HuH-7 (cell line): Measurements from ENCODE around the gene MYO1C.
"Not testable (repeated sequence)": the region's sequence is repeated elsewhere in the genome, so short reads cannot be mapped to it uniquely, and the experiment has no call there.

Source experiments
- DNase-seq: peaks from one replicate; pipeline ENCODE4 v3.0.0; 2011; ENCODE audit warnings: low spot score

The MYO1C gene, protein sequence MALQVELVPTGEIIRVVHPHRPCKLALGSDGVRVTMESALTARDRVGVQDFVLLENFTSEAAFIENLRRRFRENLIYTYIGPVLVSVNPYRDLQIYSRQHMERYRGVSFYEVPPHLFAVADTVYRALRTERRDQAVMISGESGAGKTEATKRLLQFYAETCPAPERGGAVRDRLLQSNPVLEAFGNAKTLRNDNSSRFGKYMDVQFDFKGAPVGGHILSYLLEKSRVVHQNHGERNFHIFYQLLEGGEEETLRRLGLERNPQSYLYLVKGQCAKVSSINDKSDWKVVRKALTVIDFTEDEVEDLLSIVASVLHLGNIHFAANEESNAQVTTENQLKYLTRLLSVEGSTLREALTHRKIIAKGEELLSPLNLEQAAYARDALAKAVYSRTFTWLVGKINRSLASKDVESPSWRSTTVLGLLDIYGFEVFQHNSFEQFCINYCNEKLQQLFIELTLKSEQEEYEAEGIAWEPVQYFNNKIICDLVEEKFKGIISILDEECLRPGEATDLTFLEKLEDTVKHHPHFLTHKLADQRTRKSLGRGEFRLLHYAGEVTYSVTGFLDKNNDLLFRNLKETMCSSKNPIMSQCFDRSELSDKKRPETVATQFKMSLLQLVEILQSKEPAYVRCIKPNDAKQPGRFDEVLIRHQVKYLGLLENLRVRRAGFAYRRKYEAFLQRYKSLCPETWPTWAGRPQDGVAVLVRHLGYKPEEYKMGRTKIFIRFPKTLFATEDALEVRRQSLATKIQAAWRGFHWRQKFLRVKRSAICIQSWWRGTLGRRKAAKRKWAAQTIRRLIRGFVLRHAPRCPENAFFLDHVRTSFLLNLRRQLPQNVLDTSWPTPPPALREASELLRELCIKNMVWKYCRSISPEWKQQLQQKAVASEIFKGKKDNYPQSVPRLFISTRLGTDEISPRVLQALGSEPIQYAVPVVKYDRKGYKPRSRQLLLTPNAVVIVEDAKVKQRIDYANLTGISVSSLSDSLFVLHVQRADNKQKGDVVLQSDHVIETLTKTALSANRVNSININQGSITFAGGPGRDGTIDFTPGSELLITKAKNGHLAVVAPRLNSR

DNA sequence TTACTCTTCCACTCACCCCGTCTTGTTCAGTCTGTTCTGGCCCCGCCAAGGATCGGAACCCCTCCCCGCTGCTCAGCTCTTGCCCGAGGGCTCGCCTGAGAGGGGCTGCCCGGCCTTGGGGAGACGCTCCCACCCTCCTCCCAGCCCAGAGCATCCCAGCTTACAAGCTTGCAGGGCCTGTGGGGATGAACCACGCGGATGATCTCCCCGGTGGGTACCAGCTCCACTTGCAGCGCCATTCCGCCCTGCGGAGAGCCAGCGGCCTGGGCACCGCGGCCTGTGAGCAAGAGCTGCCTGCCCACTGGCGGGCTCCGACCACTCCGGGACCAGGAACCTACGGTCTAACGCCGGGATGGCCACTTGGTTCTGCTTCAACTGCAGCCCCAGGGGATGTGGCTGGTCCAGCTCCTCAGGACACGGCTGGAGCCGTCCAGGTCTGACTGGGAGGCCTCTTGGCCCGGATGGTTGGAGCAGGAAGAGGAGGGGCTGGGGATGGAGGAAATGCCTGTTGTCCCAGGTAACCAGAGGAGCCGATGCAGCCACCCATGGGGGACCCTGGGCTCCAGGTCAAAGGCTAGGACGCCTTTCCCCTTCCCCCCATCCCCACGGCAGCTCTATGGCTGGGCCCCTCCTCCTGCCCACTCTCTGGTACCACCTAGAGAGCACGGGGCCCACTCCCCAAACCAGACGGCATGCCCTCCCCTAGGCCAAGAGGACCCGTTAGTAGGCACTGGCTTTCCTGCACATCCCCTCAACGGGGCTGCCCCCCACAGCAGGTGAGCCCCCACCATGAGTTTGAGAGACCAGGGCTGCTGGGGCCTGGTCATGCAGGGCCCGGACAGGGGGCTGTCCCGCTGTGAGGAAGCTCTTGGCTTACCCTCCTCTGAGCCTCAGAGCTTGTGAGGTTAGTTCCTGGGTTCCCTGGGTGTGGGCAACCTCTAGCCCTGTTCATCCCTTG, at the start of gene MYO1C:
Gene MYO1C, minus strand, starts transcription at position 438 of the 958 bp plus-strand sequence. Its CDS starts 199 bp downstream, at position 239.
- no peak for DNase-seq

GRCh38 chr17:1541367-1541904, 49.0 kb upstream of the MYO1C start:
- no peak for DNase-seq

DNA sequence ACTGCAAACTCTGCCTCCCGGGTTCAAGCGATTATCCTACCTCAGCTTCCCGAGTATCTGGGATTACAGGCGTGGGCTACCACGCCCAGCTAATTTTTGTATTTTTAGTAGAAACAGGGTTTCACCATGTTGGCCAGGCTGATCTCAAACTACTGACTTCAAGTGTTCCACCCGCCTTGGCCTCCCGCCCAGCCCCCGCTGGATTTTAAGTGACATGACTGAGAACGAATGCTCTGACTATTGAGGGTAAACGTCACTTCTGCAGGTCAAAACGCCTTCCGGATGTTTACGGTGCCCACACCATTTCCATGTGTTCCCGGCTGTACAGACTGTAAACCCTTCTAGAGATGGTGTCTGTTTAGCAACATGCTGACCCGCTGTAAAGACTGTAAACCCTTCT, 47.3 kb upstream of the MYO1C start:
- DNase-seq: no peak

- no peak for DNase-seq
Measured at GRCh38 chr17:1535737-1536136, 43.3 kb upstream of the MYO1C start.

DNA sequence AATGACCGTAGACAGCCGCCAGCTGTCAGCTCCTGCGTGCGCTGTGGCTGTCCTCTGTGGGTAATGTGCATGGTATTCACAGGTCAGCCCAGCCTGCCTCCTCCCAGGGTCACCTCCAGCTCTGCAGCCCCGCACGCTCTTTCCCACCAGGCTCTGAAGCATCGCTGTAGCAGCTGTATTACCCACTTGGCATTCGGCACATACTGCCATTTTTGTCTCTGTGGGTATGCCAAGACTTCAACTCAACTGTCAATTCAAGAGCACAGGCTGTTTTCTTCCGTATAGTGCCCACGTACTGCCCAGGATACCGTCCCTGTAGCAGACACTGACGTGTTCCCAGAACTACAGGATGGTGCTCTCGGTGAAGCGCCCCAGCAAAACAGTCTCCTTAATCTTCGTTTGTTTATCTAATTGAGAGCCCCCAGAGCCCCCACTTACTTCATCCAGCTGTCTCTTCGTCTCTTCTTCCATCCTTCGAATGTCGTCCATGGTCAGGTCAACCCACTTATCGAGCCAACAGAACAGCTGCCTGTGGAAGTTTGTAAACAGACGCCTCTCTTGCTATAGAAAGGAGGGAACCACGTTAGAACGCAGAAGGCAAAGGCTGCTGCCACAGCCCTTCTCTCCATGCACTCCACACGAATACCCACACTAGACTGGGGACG, 41.3 kb upstream of the MYO1C start:
- no peak for DNase-seq

GRCh38 chr17:1532836-1533602, 40.5 kb upstream of the MYO1C start:
- peak; percentile 52 for DNase-seq

- no peak for DNase-seq
Measured at GRCh38 chr17:1529863-1530262, 37.4 kb upstream of the MYO1C start.

DNA sequence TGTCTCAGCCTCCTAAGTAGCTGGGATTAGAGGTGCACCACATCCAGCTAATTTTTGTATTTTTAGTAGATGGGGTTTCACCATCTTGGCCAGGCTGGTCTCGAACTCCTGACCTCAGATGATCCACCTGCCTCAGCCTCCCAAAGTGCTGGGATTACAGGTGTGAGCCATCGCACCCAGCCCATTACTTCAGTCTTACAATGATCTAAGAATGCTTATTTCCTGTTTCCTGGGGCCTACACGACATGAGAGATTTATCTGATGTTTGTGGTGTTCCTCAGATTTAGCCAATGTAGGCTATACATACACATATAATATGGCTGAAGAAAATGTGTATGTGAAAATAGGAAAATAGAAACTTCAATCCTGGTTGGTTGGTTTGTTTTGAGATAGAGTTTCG, 34.4 kb upstream of the MYO1C start:
- not testable (repeated sequence) for DNase-seq

GRCh38 chr17:1522626-1523025, 30.1 kb upstream of the MYO1C start:
- no peak for DNase-seq

DNA sequence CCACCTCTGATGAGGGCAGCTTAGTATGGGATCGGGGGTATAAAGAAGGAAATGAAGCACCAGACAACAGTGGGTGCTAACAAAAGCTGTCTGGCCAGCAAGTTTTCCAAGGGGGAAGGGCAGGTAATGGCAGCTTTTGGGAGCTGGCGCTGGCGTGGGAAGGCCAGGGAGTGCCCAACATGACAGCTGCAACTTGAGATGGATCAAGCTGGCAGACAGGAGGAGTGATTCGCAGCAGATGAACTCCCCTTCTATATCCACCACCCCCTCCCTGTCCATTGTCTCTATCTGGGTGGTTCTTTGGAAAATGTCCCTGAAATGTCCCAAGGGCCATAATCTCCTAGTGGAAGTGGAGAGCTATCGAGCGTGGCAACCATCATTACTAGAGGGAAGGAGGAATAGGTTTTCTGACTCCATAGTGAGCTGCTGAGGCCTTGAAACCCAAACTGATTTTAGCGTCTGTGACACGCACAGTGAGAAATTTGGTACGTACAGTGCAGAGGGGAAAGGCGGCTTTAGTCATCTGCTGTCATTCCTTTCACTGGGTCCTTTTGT, 28.7 kb upstream of the MYO1C start:
- no peak for DNase-seq

DNA sequence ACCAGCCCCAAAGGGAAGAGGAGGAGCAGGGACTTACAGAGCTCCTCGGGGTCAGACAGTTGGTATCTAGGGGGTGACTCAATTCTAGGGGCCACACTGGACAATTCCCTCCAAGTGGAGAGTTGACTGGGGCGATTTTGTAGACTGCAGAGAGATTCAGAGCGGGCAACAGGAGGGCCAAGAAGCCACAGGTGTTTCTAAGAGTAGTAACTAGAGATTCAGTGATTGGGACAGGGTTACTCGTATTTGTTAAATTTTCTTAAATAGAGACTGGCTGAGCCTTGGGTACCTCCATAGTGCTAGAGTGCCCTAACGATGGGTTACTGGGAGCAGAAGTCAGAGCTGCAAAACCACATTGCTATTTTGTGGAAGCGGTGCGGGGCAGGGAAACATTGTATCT, 27.2 kb upstream of the MYO1C start:
- no peak for DNase-seq

DNA sequence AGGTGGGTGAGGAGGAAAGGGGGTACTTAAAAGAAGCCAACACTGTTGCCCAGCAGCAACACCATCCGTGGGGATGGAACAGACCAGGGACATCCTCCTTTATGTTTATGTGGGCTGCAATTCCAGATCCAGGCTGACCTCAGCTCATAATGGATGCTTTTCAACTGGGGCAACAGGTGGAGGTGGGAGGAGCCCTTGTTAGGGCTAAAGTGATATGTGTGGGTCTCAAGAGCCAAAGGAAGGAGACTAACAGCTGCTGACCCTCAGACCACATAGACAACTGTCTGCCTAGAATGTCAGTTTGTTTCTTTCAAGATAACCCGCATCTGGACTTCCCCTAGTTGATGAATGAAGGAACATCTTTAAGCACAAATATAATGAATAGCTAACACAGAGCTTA, 25.9 kb upstream of the MYO1C start:
- no peak for DNase-seq

GRCh38 chr17:1516388-1517161, 24.1 kb upstream of the MYO1C start, which contains the start of gene INPP5K:
Gene INPP5K, minus strand, starts transcription at chr17:1516612. Its CDS starts 113 bp downstream, at chr17:1516499.
- peak; percentile 96 for DNase-seq

DNA sequence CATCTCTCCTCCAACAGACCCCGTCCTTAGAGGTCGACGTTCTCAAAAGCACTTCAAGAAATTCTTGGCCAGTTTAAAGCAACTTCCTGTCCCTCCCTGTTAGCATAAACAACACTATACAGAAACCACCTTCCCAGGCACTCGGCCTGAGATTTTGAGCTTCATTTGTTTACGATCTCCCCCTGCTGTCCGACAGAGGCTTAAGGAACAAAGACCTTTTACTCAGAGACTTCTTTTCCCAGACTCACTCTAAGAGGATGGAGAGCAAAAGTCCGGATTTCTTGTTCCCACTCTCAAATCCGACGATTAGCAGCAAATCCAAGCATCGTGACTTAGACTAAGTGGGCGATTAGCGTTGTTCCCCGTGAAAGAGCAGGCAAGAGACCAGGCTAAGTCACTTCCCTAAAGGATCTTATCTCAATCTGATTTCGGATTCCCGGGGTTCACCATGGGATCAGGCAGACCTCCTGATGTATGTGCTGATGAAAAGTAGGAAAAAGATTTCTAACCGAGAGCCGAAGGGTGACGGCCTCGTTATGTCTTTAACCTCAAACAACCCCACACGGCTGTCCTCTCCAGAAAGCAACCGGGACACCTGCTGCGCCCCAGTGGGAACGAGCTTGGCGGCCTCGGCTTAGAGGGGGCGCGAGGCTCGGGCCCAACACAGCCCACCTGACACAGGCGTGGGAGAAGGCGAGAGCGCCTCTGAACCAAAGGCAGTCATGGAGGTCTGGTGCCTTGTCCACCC, 23.3 kb upstream of the MYO1C start:
- peak; percentile 82 for DNase-seq

GRCh38 chr17:1512351-1512750, 19.9 kb upstream of the MYO1C start:
- DNase-seq: no peak

DNA sequence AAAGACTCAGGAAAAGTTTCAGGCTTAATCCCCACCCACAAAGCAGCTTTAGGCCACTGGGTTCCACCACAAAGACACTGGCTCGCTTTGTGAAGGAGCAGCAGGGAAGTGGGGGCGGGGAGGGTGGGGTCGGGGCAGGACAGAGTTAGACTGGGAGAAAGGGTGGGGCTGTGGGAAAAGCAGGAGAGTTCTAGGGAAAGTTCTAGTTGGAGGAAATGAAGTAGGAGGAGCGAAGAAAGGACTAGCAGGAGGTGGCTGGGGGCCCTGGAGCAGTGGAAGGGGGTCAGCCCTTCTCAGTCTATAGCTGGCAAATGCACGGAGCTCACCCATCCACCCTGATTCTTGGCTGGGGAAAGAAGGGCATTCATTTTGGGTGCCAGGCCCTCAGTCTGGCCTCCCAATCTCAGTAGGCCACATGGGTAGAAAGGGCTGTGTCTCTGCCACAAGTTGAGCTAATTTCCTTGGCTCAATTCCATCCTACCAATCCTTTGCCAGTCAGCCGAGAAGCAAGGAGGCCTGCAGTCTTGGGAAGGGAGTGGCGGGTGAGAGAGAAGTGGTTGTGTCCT, 19.4 kb upstream of the MYO1C start:
- no peak for DNase-seq

GRCh38 chr17:1511290-1511689, 18.8 kb upstream of the MYO1C start:
- no peak for DNase-seq
